Activated CD4-positive, CD25-positive, alpha-beta regulatory T cell treated with anti-CD3 and anti-CD28 coated beads, Interleukin-2, amount 50 U/mL, for 24 hours (primary cell): ENCODE data around the gene RNF151.

Experiments
- ATAC-seq, 2 donors: fragments of 150-1000 bp; cut with Tn5 transposase; one replicate each; pipeline ENCODE4 v1.10.0; 2021; ENCODE audit warnings: mild to moderate bottlenecking in 1 of 2, moderate library complexity in 1 of 2

The RNF151 gene

DNA sequence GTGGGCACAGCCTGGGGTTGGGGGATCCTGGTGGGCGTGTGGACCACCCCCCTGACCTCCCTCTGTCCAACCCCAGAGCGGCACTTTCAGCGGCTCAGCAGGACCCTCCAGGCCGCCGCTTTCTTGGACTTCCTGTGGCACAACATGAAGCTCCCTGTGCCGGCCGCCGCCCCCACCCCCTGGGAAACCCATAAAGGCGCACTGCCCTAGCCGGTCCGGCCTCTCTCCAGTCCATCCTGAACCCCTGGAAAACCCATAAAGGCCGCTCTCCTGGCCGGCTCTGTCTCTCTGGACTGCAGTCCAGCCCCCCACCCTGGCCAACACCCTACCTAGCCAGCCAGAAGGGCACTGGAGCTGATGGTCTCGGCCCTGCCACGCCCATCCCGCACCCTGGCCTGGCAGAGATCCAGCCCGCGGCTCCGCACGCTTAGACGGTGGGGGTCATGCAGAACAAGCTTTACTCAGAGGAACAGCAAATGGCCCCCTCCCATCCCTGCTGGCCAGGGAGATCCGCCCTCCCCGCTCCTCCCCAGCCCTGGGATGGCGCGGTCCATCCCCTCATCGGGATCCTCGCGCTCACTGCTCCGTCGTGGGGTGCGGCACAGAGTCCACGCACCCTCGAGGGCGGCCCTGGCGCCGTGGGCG lies 11.9 kb downstream of the RNF151 start:
- no peak for ATAC-seq

DNA sequence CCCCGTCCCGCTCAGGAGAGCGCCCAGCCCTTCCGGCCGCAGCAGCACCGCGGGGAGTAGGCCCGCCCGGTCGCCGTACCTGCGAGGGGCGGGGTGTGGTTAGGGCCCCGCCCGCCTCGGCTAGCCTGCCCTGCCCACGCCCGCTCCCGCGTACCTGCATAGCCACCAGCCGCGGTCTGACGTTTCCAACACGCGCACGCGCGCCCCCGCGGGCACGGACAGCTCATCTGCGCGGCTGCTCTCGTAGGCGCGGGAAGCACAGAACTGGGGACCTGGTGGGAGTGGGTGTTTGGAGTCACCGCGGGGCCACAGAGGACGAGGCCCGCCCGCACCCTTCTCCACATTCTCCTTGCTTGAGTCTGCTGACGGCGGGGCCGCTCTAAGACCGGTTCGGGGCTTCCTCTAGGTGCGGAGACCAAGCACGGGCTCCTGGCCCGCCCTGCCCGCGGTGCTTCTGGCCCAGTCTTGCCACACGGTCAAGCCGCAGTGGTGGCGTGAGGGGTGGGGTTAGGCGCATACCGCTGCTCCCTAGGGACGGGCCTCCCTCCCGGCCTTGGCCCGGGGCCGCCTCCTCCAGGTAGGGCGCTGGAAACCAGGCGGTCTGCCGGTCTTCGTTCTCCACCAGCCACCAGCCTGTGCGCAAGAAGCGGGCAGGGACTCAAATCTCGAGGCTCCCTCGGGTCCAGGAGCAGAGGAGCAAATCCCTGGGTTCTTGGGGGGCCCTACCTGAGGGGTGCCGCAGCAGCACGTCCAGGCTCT lies 12.8 kb downstream of the RNF151 start:
- ATAC-seq, result no peak

DNA sequence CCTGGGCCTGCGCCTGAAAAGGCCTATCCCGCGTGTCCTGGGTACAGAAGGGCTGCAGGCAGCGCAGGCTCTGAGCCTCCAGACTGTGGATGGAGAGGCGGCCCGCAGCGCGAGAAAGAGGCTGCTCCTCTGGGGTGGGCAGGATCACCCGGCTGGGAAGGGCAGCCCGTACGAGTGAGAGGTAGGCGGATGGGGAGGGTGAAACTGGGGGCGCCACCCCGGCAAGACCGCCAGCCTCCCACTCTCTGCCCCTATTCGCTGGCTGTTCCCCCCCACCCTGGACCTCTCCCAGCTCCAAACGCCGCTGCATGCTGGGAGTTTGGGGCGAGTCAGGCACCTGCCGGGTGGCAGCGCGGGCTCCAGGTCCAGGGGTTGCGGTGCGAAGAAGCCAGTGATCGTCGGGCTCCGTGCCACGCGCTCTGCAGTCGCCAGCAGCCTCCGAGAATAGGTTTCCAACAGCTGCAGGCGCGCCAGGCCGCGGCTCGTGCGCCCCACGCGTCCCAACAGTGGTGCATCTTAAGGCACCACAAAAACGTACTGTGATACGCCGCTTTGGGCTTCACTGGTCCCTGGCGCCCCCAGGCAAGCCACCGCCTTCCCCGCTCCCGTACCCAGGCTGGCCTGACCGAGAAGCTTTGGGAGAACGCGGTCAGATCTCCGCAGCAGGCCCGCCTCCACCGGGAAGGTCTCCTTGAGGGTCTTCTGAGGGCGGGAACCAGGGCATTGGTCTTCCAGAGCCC lies 13.5 kb downstream of the RNF151 start:
- ATAC-seq, result no peak

DNA sequence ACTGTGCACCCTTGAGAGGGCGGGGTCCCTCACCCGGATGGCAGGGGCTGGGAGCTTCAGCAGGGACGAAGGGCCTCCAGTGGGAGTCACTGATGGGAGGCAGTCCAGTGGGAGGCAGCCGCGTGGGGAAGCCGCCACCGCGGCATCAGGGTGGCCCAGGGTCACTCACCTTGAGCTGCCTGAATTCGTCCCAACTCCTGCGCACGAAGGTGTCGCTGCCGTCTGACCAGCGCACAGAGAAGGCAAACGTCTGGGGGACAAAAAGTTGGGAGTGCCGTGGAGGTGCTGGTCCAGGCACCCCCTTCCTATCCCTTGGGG lies 14.1 kb downstream of the RNF151 start:
- no peak for ATAC-seq

DNA sequence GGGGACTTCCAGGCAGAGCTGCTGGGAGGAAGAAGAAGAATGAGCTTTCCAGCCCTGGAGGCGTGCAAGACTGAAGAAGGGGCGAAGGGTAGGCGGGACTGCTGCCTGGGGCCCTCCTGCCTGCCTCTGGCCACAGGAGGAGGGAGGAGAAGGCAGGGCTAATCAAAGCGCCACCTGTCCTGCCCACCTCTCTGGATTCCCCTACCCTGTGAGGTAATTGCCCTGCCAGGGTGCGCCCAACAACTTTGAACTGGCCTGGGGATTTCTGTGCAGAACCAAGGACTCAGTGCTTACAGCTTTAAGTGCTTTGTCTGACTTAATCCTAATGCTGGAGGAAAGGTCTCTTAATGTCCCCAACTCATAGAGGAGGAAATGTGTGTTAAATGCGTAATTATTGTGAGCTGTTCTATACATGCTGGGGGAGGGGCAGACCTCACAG lies 14.8 kb downstream of the RNF151 start, which contains the start of gene NOXO1:
TSS of gene NOXO1 (minus strand) at position 72 of the 439 bp plus-strand sequence. CDS start 290 bp downstream, outside the sequence.
- ATAC-seq, result no peak

DNA sequence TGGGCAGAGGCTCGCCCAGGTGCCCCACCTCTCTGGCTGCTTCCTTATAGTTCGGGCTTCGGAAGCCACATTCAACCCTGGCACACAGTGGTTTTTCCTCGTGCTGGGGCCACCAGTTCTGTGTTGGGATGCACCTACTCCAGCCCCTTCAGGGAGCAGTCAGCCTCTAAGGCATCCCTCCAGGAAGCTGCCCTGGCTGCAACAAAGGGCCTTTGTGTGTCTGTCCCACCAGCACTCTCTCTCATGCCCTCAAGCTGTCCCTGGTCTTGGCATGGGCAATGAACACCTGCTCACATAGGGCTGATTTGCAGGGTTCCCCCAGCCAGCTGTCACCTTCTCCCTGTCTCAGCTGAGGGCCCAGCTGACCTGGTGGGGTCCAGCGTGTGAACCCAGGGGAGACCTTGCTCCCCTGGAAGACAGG lies 15.4 kb downstream of the RNF151 start:
- ATAC-seq, result no peak

DNA sequence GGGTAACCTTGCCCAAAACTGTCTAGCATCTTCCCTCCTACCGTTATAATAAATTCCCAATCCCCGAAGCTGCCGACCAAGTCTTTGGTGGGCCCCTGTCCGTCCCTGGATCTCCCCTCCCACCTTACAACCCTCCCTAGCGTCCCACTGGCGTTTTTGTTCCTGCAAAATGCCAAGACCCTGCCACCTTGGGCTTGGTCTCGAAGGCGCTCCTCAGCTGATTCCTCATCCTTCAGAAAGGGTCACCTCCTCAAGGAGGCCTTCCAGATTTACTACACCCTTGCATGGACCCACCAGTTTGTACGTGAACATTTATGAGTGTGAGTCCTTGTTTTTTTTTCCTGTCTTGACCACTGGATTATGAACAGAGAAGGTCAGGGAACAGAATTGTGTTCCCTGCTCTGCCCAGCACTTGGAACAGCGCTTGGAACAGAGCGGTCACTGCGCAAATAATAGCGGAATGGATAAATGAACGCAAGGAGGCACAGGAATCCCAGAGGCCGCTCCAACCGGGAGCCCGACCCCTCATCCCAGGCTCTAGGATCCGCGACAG lies 16.4 kb downstream of the RNF151 start:
- no peak for ATAC-seq

DNA sequence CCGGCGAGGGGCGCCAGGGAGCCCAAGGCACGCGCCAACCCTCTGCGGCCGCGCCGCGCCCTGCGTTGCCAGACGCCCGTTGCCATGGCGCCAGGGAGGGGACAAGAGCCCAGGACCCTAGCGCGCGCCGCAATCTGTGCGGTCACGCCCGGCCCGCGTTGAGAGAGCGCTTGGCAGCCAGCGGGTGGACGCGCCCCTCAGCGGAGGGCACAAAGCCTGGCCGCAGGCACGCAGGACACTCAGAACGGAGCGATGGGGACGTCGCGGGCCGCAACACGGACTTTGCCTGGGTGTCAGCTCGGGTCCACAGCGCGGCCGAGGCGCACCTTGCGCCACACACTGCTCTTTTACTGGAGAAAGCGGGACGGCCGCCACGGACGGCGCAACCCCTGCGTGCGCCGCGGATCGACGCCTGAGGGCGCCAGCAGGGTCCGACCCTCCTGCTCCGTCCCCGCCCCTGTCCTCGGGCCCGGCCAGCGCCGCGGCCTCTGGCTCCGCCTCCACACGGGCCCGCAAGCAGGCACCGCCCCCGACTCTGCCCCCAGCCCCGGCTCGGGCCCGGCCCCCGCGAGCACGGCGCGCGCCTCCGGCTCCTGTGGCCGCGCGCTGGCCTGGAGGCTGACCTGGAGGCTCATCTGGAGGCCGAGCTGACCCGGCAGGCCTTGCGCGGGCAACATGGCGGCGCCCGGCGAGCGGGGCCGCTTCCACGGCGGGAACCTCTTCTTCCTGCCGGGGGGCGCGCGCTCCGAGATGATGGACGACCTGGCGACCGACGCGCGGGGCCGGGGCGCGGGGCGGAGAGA lies 17.1 kb downstream of the RNF151 start, which contains the start of gene GFER:
TSS of gene GFER (plus strand) at position 650 of the 803 bp plus-strand sequence. CDS start at position 676, 26 bp downstream.
- ATAC-seq, result peak; percentile 75 to 79

DNA sequence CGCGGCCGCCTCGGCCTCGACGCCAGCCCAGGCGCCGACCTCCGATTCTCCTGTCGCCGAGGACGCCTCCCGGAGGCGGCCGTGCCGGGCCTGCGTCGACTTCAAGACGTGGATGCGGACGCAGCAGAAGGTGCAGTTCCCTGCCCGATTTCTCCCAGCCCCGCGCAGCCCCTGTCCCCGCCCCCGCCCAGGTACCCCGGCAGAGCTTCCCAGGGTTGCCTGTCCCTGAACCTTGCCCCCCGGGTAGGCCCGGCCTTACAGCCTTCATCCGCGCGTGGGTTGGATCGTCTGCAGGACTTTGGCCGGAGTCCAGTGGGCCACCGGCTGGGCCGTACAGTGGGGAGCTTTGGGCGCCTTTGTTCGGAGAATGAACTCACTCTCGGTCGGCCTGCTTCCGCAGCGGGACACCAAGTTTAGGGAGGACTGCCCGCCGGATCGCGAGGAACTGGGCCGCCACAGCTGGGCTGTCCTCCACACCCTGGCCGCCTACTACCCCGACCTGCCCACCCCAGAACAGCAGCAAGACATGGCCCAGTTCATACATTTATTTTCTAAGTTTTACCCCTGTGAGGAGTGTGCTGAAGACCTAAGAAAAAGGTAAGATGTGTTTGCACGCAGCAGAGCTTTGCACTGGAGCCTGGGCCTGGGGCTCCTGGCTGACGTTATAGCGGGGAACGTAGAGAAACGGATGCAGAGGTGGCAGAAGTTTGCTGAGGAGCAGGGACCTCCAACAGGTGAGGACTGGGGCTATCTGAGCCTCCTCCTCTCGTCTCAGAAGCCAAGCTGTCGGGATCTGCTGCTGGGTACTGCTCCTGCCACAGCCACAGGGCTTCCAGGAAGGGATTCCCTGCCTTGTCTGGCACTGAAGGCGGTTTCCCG lies 17.9 kb downstream of the RNF151 start:
- peak; percentile 14 to 16 for ATAC-seq

DNA sequence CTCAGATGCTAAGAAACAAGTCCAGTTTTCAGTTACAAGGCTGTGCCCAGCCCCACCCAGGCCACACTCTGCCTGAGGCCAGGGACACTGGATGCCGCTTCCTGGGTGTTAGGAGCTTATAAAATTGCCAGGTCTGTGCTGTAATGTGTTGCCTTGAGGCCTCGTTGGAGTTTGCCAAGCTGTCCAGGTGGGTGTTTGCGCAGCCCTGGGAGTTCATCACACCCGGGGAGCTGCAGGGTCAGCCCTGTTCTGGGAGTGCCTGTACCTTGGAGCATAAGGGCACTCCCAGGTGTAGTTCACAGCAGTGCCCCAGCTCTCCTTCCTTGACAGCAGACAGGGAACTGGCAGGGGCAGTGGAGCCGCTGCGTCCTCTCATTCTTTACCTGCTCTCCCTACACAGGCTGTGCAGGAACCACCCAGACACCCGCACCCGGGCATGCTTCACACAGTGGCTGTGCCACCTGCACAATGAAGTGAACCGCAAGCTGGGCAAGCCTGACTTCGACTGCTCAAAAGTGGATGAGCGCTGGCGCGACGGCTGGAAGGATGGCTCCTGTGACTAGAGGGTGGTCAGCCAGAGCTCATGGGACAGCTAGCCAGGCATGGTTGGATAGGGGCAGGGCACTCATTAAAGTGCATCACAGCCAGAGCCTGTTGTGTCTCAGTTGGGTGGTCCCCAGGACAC lies 19.0 kb downstream of the RNF151 start:
- no peak for ATAC-seq

DNA sequence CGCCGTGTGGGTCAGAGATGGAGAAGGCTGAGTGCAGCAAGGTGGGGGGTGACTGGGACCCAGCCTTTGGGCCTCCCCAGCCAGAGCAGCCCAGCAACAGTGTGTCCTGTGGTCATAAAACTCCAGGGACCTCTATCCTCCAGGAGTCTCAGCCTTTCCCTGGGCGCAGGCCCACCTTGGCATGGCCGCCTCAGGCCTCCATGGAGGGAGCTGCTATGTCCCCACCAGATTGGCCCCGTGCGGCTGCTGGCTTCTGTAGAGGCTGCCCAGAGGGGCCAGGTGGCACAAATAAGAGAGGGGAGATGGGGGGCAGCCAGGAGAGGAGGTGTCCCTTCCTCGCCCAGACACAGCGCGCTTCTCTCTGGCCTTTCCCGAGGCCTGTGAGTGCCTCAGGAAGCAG lies 20.5 kb downstream of the RNF151 start:
- no peak for ATAC-seq

DNA sequence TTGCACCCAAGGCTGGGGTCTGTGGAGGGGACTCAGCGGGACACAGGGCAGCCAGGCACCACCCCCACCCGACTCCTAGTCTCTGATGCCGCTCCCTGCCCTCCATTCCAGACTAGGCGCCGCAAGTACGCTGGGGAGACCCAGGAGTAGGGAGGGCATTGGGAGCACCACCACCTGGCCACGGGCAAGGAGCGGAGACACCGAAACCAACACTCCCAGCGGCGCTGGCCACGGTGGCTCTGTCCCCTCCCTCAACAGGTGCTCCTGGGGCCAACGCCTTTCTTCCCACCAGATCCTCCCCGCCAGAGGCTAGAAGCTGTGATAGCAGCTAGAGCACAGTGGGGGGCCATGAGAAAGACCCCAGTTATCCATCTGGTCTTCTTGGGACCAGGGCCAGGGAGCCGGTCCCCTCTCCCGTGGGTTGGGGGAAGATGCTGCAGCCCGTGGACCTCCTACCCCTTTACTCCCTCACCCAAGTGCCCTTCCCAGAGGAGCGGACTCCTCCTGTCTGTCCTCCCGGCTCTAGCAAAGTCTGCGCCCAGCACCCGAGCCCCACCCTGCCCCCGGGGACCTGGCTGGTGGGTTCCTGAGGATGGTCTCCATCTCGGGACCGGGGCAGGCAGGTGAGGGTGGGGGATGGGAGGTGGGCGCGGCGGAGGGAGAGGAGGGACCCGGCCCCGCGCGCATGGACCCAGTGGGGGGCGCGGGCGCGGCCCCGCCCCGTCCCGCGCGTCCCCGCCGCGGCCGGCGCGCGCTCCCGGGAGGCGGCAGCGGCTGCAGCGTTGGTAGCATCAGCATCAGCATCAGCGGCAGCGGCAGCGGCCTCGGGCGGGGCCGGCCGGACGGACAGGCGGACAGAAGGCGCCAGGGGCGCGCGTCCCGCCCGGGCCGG lies 22.8 kb downstream of the RNF151 start, which contains the start of gene SYNGR3:
TSS of gene SYNGR3 (plus strand) at position 762 of the 892 bp plus-strand sequence. CDS start 133 bp downstream, outside the sequence.
- no peak for ATAC-seq

DNA sequence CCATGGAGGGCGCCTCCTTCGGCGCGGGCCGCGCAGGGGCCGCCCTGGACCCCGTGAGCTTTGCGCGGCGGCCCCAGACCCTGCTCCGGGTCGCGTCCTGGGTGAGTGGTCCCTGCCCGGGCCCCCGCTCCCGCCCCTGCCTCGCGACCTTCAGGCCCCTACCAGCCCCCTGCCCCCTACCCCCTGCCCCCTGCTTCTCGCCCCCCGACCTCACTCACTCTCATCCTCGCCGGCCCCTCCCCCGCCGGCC lies 23.4 kb downstream of the RNF151 start:
- no peak for ATAC-seq

DNA sequence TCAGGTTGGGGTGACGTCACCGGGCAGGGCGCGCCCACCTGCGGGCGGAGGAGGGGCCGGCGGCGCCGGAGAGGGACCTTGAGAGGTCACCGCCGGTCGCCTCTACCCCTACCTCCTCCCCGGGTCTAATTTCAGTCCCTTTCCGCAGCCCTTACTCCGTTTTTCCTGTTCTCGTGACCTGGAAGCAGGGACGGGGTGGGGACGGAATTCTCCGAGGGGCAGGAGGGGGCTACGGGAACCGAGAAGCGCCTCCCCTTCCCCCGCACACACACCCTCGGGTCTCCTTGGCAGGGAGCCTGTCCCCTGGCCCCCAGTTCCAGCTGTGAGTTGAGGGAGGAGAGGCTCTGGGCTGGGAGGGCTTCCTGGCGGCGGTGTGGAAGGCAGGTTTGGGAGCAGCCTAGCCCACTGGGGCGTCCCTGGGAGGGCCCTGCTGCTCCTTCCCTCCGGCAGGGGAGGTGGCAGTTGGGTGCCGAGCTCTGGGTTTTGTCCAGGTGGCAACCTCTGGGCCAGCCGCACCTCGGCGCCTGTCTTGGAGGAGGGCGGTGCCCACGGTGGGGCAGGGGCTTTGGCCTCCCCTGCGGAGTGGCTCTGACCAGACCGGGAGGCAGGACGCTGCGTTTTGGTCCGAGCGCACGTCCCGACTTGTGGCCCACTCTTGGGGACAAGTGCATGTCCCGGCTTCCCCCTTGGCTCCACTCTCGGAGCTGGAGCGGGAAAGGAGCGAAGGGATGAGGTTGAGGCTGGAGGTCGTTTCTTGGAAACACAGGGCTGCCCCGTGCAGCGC lies 23.9 kb downstream of the RNF151 start:
- ATAC-seq, result no peak

DNA sequence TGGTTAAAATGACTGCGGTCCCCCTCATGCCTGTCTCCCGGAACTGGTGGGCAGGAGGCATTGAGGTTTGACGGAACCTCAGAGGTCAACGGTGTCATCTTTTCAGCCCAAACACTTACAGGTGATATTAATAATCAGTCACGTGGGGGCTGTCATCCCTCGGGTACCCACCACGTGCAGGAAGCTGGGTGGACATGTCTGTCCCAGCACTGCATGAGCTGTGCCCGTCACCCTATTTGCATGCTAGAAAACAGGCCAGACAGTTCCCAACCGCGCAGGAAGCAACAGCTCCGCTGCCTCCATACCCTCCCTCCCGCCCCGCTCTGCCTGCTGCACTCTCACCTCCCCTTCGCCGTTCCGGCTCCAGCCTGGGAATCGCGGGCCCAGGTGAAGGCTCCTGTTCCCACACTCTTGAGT lies 24.5 kb downstream of the RNF151 start:
- ATAC-seq, result peak; percentile 26 to 31

DNA sequence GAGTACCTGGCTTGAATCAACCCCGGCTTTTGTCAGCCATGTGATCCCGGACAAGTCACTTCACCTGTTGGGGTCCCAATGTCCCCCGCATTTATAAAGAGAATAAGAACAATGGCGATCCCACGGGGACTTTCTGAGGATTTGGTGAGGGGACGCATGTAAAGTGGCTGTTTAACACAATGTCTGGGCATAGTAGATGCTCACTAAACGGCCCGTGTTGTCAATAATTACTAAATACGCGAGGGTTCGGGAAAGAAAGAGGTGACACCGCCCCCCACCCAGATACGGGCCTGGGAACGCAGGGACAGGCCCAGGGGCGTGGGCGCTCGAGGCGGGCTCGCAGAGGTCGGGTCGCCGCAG lies 24.9 kb downstream of the RNF151 start:
- no peak for ATAC-seq

DNA sequence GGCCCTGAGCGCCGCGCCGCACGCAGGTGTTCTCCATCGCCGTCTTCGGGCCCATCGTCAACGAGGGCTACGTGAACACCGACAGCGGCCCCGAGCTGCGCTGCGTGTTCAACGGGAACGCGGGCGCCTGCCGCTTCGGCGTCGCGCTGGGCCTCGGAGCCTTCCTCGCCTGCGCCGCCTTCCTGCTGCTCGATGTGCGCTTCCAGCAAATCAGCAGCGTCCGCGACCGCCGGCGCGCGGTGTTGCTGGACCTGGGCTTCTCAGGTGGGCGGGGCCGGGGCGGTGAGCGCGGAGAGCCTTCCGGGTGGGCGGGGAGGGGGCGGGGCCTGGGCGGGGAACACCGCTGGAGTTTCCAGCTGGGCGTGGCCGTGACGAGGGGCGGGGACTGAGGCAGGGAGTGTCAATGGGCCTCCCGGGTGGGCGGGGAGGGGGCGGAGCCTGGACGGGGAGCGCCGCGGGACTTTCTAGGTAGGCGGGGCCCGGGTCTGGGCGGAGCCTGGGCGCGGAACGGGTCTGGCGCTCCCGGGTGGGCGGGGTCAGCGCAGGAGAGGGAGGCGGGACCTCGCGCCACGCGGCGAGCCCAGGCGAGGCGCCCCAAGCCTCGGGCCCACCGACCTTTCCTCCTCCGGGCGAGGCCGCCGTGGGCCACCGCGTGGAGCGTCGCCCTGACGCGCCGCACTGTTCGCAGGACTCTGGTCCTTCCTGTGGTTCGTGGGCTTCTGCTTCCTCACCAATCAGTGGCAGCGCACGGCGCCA lies 25.5 kb downstream of the RNF151 start:
- ATAC-seq, result peak; percentile 64 to 69

DNA sequence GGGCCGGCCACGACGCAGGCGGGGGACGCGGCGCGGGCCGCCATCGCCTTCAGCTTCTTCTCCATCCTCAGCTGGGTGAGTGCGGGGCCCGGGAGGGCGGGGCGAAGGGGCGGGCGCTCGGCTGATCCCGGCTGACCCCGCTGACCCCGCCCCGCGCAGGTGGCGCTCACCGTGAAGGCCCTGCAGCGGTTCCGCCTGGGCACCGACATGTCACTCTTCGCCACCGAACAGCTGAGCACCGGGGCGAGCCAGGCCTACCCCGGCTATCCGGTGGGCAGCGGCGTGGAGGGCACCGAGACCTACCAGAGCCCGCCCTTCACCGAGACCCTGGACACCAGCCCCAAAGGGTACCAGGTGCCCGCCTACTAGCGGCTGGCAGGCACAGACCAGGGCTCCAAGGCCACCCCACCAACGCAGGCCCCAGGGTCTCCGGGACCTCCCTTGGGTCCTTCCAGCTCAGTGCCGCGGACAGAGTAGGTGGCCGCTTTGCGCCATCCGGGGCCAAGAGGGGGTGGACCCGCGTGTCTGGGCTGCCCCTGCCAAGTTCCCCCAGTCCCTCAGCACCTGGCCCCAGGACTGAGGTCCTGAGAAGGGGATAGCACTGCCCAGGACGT lies 26.2 kb downstream of the RNF151 start:
- ATAC-seq, result no peak
